ENCODE data around the gene MYO1H.
"Not testable (repeated sequence)": the region's sequence is repeated elsewhere in the genome, so short reads cannot be mapped to it uniquely, and the experiment has no call there.

MYO1H gene

GRCh38 chr12:109473526-109474270 lies 126.0 kb downstream of the MYO1H start:
- not testable (repeated sequence) for DNase-seq

GRCh38 chr12:109475121-109475520 lies 127.4 kb downstream of the MYO1H start:
- DNase-seq, result no peak

- no peak for DNase-seq
Measured at GRCh38 chr12:109475993-109476806, 128.5 kb downstream of the MYO1H start.

DNA sequence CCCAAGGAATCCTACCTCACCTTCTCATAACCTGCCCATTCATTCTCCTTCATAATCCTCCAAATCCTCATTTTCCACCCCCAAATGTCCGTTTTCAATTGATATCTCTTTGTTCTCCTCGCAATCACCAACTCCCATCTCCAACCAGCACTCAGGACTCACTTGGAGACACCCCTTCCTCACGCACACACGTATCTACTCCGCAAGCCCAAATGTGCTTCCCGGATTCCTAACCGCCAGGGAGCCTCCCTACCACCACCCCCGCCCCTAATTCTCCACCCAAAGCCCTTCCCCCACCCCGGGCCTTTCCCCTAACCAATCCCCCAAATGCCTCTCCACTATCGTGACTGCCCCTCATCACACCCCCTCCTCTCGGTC lies 129.1 kb downstream of the MYO1H start:
- no peak for DNase-seq

DNA sequence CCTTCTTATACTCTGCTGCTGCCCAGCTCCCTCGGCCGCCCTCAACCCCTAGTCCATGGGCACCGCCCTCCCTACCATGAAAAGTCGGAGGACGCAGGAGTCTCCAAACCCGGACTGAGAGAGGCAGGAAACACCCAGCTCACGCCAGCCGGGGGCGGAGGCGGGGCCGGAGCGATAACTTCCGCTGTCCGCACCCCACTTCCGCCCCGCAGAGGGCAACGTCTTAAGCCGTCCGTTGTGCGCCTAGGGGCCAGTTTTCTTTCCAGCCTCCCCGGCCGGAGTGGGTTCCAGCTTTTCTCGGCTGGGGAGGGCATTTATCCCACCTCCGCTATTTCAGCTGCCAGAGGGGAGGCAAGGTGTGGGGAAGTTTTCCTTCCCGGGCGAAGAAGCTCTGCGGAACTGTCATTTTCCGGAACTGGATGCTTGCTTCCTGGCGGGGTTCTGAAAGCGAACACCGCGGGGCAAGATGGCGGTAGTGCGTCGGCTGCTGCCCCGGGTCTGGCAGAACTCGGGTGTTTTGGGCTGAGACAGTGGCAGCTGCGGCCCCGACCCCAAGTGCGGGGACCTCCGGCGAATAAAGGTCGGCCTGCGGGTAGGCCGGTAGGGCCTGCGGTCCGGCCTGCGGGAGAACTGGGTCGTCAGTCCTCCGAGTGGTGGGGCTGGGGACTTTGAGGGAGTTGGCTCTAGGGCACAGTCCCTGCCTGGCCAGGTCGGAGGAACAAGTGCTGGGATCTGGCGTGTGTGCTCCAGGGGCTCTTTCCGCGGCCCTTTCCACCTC lies 129.7 kb downstream of the MYO1H start, which contains the start of the genes KCTD10 and UBE3B:
KCTD10 (minus strand) TSS at position 116 of the 778 bp plus-strand sequence; CDS start at position 78, 38 bp downstream.
UBE3B (plus strand) TSS at position 450 of the 778 bp plus-strand sequence. CDS start 5,918 bp downstream, outside the sequence.
- DNase-seq, result peak; percentile 75 to 92

DNA sequence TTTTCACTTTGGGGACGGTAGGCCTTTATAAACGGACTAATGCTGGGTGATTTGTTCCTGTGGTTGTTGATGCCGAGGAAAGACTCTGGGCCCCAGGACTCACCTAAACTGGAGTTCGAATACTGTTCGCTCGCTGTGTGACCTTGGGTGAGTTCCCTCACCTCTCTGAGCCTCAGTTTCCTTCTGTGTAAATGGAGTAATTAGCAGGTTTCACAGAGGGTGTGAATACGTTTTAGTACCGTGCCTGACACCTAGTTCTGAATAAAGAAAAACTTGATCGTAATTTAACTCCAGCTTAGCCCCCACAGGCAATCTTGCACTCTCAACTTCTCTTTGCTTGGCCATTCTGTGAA lies 130.2 kb downstream of the MYO1H start:
- no peak for DNase-seq

DNA sequence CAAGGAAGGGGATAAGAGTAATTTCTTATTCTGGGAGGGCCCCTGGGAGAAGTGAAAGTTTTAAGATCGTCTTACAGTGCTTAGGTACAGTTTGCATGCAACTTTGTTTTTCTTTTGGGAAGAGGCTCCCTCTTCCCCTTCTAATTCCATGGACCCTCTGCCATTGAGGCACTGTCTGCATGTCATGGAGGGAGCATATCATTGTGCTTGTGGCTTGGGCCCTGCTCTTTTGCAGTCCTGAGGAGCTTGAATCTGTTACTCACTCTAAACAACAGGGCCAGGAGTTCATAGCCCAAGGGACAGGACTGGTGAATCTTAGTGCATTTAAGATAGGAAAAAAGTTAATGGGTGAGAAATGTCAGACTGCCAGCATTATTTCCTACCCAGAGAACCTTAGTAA lies 132.1 kb downstream of the MYO1H start:
- no peak for DNase-seq

DNA sequence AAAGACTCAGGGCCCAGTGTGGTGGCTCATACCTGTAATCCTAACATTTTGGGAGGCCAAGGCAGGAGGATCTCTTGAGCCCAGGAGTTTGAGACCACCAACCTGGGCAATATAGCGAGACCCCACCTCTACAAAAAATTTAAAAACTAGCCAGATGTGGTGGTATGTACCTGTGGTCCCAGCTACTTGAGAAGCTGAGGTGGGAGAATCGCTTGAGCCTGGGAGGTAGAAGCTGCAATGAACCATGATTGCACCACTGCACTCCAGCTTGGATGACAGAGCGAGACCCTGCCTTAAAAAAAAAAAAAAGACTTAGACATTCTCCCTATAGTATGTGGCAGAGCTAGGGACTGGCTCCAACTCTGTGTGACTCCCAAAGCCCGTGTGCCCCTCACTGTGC lies 132.7 kb downstream of the MYO1H start:
- DNase-seq, result no peak

DNA sequence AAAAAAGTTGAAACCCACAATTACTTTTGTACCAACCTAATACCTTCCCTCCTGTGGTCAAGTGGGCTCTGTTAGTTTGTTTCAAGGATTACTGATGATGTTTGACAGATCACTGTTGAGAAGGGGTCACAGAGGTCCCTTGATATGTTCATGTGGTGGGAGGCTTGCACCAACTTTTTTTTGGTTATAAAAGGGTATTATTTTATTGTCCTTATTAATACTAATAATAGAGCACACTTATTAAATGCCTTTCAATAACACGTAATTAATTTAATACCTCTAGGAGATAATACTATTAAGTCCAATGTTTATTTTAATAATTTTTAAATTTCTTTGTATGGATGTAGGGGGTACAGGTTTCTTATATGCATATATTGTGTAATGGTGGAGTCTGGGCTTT lies 134.2 kb downstream of the MYO1H start:
- DNase-seq, result no peak

GRCh38 chr12:109482491-109482890 lies 134.8 kb downstream of the MYO1H start:
- no peak for DNase-seq

- DNase-seq, result no peak
Measured at GRCh38 chr12:109482894-109483293, 135.2 kb downstream of the MYO1H start.

GRCh38 chr12:109483346-109483745 lies 135.6 kb downstream of the MYO1H start:
- DNase-seq, result no peak

- DNase-seq, result no peak
Measured at GRCh38 chr12:109485201-109485600, 137.5 kb downstream of the MYO1H start.

DNA sequence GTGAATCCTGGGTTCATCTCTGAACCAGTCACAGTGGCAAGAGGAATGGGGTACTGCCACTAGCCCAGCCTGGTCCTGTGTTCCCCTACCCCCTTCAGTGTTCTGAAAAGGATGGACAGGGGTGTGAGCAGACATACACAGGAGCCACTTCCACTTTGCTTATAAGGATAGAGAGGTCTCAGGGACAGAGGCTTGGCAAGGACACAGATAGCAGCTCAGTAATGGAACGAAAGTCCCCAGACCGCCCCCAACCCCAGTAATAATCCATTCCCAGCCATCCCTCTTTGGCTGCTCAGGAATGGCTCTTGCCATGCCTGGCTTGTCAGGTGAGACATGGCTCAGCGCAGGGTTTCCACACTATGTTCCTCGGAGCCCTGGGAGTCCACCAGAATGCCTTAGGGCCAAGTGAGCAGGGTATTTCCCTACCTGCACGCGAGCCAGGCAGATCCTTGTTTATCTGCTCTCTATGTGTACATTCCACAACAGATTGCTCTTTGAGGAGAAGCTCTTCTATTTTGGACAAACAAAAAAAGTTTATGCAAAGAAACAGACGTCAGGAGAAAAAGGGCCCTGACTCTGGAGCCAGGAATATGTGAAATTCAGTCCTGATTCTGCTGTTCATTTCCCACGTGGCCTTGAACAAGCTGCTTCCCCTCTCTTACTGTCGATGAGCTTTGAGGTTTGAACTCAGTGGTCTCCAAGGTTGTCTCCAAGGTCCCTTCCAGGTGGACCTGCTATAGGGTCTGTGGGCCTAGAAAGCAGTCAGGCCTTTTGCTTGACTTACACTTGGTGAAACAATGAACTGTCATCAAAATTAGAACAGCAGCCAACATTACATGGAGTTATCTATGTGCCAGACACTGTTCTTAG lies 139.7 kb downstream of the MYO1H start:
- DNase-seq, result no peak

DNA sequence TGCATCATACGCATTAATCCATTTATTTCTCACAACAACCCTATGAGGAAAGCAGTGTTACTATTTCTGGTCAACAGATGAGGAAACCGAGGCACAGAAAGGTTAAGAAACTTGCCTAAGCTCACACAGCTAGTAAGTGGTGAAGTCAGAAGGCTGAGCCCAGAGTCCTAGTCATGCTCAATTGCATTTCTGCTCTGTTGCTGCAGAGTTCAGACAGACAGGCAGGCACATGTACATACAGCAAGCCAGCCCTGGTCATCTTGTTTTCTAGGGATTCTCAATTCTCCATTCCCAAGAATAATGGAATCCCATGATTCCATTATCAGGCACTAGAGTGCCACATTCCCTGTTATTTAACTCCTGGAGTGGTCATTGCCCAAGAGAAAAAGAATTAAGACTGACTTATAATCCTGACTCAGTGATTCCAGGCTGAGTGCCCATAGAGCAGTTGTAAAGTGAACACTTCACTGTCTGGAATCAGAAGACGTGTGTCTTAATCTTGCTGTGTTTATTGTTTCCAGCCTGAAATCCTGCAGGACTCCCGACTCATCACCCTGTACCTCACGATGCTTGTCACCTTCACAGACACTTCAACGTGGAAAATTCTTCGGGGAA lies 140.5 kb downstream of the MYO1H start:
- DNase-seq, result no peak

DNA sequence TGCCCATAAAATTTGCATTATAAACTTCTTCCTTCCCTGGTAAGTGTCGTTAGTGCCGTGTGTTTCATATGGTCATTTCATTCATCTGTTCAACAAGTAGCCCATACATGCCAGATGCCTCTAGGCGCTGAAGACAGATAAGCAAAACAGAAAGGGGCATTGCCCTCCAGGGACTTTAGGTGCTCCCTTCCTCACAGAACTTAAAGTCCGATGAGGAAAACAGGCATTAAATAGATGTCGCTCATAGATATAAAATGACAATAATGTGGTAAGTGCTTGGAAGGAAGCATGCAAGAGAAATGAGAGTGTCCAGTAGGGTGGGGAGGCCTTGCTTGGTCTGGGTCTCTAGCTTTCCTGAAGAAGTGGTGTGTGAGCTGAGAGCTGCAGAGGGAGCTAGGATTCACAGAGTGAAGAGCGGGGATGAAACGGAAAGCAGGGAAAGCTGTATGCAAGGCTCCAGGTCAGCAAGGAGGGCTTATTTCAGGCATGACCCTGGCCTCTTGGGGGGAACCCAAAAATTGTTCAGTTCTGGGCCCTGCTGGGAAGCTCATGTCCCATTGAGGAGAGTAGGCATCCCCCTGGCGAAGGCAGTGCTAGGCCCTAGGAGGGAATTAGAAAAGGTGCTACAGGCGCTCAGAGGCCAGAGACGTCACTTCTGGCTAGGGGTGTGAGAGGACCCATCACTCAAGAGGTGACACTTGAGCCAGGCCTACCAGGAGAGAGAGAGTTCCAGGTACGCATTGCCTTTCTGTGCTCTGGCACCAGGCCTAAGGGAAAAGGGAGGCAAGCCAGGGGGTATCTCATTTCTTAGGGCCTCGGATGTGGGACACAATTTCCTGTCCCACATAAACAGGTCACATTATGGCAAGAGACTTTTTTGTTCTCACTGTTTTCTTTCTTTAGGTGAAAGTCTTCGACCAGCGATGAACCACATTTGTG lies 141.6 kb downstream of the MYO1H start:
- no peak for DNase-seq

- DNase-seq, result no peak
Measured at GRCh38 chr12:109489955-109490565, 142.4 kb downstream of the MYO1H start.

GRCh38 chr12:109491671-109492070 lies 144.0 kb downstream of the MYO1H start:
- DNase-seq, result no peak

DNA sequence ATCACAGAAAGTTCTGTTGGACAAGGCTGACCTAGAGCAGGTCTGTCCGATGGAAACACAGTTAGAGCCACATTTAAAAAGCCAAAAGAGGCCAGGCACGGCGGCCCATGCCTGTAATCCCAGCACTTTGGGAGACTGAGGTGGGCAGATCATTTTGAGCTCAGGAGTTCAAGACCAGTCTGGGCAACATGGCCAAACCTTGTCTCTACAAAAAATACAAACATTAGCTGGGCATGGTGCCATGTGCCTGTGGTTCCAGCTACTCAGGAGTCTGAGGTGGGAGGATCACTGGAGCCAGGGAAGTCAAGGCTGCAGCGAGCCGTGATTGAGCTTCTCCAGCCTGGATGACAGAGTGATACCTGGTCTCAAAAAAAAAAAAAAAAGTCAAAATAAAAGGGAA lies 144.7 kb downstream of the MYO1H start:
- no peak for DNase-seq

GRCh38 chr12:109493090-109493489 lies 145.4 kb downstream of the MYO1H start:
- no peak for DNase-seq

All from NCI-H446 (cell line).